G401.6 (cell line): Measurements from ENCODE around the gene SLC25A25.
A peak's percentile ranks its signal among the peaks of the same experiment; 100 is the strongest.
"Not testable (repeated sequence)": the region's sequence is repeated elsewhere in the genome, so short reads cannot be mapped to it uniquely, and the experiment has no call there.

Experiments used
- FAIRE-seq: peaks from 2 replicates; lab custom pipeline; 2012; peaks lifted over from hg19 to GRCh38; lab: Jason Lieb, UNC

Gene SLC25A25

DNA sequence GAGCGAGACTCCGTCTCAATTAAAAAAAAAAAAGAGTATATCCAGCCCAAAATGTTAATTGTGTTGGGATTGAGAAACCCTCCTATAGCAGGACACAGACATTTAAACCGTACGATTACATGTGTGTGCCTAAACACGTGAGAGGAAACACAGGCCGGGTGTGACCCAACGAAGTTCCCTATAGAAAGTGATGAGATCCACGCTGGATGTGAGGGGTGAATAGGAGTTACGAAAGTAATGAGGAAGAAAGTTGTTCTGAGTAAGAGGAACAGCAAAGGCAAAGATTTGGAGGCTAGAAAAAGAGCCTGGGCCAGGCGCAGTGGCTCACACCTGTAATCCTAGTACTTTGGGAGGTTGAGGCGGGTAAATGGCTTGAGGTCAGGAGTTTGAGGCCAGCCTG is 14.5 kb upstream of the SLC25A25 start:
- no peak for FAIRE-seq

DNA sequence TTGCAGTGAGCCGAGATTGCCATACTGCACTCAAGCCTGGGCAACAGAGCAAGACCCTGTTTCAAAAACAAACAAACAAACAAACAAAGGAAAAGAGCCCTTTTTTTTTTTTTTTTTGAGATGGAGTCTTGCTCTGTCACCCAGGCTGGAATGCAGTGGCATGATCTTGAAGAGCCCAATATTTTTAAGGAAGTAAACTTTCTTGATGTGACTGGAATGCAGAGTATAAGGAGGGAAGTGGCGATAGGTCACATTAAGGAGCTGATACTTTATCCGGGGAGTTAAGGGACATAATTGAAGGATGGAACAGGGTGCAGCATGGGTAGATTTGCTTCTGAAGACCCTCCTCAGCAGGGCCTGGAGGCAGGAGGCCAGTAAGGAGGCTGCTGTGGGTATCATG is 13.9 kb upstream of the SLC25A25 start:
- FAIRE-seq: no peak

DNA sequence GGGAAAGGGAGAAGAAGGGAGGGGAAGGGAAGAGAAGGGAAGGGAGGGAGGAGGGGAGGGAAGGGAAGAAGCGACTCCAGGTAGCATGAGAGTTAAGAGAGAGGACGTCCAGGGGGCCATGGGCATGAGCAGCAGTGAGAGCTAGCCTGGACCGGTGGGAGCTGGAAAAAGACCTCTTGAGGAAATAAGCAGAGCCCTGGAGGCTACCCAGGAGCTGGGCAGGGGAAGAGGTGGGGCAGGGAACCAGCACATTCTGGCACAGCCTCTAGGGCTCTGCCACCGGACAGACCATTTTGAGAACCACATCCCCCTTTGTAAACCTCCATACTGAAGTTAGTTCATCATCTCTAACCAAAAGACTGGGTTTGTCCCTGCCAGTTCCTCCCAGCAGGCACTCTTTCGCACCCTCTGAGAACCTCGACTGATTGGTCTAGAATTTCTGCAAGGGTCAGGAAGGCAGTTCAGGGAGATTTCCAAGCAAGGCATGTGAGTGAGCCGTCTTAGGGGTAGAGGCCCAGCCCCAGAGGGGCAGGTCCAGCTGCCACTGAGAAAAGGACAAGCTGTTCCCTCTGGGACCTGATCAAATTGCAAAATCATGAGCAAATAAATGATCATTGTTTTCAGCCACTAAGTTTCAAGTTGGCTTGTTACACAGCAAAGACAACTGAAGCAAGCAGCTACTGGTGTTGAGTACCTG is 12.5 kb upstream of the SLC25A25 start:
- FAIRE-seq: no peak

DNA sequence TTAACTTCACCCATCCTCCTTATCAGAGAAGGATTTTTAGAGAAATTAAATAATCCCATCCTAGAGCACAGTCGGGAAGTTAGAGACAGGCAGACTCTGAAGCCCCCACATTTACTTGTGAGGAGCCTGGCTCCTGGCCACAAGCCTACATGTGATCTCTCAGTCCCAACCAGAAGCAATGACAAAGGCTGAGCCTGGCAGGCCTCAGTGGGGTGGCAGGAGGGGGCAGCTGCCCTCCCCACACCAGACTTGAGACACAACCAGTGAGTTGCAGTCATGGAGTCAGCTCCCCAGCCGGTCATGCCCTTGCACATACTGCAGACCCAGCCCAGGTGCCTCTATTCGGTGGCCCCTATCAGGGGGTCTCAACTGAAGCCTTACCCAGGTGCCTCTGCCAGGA is 11.9 kb upstream of the SLC25A25 start:
- FAIRE-seq: no peak

DNA sequence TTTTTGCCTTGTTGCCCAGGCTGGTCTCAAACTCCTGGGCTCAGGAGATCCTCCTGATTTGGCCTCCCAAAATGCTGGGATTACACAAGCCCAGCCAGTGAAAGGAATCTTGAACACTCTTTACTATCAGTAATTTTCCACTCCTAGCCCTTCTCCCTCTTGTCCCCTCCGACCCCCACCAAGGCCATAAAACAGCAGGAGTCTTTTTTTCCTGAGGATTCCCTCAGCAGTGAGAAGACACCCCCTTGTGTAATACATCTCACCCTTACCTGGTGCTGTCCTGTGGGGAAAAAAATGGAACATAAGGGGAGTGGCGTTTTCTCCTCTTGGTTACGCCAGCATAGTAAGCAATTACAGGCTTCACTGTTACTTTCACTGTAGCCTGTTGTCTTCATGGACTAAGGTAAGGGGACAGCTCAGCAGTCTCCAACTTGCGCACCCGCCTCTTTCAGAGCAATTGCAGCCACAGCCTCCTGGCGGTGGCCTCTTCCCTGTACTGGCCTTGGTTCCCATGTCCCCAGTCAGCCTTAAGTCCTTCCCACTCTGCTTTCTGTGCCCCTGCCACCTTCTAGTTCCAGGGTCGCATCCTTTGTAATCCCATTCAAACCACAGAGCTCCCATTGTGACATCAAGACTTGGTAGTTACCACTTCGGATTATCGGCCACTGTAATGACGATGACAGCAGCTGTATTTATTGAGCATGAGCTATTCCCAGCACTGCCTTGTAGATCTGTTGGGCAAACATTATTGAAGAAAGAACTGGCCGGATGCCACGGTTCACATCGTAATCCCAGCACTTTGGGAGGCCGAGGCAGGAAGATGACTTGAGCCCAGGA is 10.9 kb upstream of the SLC25A25 start:
- FAIRE-seq: no peak

DNA sequence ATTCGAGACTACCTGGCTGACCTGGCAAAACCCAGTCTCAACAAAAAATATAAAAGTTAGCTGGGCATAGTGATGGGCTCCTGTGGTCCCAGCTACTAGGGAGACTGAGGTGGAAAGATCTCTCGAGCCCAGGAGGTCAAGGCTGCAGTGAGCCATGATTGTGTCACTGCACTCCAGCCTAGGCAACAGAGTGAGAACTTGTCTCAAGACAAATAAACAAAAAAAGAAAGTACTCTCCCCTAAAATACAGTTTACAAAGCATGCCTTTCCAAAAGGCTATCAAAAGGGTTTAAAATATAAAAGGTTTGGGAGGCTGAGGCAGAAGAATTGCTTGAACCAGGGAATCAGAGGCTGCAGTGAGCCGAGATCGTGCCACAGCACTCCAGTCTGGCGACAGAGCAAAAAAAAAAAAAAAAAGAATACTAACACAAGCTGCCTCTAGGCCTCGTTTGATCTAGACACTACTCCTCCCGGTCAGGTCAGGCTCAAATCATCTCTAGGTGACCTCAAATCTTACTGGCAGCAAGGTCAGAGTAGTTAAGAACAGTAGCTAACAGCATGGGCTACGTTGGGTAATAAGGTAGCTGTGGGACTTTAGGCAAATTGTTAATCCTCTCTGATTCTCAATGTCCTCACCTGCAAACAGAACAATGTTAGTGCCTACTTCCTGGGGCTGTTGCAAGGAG is 10.2 kb upstream of the SLC25A25 start:
- FAIRE-seq: no peak

DNA sequence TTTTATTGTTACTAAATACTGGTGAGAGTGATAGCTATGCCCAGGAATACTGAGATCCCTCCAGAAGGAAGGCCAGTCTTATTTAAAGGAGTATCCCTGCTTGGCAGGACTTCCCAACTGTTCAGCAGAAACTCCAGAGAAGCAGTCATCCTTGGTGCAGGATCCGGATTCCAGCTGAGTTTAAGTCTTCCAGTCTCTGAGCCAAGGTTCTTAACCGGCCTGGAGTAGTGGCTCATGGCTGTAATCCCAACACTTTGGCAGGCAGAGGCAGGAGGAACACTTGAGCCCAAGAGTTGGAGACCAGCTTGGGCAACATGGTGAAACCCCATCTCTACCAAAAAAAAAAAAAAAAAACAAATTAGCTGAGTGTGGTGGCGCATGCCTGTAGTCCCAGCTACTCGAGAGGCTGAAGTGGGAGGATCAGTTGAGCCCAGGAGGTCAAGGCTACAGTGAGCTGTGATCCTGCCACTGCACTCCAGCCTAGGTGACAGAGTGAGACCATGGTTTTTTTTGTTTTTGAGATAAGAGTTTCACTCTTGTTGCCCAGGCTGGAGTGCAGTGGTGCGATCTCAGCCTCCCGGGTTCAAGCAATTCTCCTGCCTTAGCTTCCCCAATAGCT is 8.6 kb upstream of the SLC25A25 start:
- no peak for FAIRE-seq

DNA sequence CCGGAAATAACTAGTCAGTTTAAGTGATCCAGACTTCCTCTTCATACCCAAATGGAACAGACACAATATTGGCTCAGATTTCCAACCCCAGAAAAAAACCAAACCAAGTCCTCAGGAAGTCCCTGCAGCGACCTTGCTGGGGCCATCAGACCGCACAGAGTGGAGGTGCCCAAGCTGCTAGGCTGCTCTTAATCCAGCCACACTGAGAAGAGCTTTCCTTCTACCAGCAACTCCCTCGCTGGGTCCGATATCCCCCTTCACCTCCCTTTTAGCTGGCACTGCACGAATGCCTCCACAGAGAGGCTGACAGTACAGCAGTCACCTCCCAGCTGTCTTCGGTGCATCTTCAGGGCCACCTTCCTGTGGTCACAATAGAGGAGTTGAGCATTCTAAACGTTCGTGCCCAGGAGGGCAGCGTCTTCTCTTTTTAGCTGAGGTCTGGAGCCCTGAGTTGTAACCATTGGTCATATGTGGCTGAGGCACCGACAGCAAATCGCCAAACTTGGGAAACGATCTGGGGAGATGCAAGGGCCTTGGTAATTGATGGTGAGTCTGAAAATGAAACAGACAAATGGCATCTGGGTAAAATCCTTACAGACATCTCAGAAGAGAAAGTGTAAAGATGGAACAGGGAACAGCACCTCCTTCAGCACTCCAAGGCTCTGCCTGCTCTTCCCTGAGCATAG is 6.6 kb upstream of the SLC25A25 start:
- no peak for FAIRE-seq

DNA sequence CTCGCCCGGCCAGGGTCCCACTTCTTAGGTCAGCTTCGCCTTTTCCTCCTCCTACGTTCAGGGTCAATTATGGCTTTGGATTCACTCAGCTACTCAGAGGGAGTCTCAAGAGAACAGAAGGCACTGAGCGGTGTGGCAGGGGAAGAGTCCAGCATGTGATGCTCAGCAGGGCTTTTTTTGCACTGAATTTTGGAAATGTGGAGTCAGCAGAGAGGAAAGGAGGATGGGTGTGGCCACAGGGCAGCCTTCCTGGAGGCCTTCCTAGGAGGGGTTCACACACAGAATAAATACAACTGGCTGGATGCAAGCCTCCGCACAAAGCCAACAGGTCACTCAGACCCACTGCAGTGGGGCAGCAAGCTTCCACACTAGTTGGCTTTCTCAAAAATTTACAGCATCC is 5.8 kb upstream of the SLC25A25 start:
- no peak for FAIRE-seq

DNA sequence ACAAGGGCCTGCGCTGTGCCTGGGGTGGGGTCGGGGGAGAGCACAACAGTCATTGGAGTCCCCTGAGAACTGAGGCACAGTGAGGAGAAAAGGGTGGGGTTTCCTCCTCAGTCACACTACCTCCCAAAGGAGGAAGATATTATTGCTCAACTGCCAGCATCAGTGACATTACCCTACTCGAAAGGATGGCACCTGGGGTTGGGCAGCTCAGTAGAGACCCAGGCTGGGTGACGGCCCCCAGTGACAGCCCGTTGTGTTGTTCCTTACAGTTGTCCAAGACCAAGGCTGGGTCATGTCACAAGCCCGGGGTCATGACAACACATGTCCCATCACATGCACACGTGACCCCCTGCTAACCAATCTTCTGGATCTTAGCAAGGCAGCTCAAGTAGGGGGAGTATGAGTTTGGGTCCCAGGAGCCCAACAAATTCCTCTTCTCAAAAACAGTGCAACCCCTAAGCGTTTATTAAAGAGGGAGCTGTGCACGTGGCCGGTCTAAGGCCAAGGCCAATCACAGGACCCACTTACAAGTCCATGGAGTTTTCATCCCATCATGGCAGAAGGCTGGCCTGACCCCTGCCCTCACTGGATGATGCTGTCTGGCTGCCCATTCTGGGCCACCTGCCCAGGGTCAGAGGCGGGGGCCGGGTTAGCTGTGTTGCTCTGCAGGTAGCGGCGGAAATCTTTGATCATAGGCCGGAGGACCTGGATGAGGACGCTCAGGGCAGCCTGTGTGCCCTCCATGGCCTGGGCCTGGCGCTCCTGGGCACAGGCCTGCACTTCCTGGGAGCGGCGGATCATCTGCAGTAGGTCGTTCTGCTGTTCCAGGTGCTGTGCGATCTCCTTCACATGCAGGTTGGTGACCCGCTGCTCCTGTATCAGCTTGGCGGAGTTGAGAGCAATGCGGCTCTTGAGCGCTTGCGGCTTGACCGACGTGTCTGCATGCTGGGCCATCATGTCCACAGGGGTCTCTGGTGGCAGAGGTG is 4.9 kb upstream of the SLC25A25 start:
- no peak for FAIRE-seq

DNA sequence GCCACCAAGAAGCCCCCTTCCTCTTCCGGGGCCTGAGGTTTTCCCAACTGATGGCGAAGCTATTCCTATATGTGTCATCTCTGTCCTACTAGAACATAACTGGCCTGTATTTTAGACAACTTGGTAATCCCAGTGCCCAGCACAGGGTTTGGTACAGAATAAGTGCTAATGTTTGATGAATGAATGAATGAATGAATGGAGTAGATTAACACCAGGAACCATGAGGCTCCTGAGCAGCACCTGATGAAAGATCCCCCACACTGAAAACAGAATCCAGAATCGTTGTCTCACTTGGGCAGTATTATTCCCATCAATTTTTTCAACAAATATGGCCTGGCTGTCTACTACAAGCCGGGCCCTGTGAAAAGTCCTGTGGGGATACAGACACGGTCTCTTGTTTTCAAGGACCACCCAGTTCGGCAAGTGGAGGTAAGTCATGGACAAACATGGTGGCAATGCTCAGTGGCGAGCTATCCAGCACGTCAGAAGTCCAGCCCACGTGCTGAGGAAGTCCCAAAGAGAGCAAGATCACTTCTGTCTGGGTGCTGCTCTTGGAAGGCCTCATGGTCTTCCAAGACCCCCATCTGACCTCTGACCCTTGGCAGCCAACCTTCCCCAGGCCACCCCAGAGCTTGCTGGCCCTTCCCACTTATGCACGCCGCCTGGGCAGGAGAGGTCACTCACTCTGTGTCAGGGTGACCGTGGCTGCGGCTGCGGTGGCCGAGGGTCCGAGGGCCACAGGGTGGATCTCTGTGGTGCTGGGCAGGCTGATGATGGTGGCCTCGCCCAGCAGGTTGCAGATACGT is 1.9 kb upstream of the SLC25A25 start:
- no peak for FAIRE-seq

DNA sequence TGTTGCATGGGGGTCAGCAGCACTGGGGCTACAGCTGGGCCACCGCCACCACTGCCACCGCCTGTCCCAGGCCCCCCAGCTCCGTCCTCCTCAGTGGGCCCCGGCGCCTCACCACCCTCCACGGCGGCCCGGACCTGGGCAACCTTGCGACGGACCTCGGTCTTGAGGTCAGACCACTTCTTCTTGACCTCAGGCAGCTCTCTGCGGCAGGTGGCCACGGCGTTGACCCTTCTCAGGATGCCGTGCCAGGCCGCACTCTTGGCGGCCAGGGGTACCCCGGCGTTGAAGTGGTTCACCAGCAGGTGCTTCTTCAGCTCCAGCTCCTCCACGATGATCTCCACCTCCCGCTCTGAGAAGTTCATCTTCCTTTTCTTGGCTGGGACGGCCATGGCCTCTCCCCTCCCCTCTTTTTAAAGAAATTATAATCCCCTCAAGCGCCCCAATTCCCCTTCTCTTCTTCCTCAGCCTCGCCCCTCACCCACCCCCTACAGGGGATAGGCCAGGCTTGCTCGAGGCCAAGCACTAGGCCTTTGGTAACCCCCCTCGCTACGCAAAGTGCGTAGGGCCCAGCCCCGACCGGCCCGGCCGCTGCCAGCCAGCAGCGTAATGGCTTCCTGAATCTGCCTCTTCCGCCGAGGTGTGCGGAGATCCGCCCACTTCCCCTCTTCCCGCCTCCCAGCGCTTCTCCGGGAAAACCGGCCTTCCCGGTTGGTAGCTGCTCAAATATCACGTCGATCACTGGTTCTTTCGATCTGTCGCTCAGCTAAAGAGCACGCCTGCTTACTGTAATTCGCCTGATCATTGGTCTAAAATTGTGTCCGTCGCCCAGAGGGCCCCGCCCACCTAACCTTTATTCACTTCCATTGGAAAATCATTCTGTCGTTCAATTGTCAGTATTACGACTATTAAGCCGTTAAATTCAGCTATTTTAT is 1.1 kb upstream of the SLC25A25 start, which contains the start of gene NAIF1:
Gene NAIF1 (minus strand): TSS at position 608 of the 932 bp plus-strand sequence. CDS start 219 bp downstream, at position 389.
- FAIRE-seq: peak; percentile 98

DNA sequence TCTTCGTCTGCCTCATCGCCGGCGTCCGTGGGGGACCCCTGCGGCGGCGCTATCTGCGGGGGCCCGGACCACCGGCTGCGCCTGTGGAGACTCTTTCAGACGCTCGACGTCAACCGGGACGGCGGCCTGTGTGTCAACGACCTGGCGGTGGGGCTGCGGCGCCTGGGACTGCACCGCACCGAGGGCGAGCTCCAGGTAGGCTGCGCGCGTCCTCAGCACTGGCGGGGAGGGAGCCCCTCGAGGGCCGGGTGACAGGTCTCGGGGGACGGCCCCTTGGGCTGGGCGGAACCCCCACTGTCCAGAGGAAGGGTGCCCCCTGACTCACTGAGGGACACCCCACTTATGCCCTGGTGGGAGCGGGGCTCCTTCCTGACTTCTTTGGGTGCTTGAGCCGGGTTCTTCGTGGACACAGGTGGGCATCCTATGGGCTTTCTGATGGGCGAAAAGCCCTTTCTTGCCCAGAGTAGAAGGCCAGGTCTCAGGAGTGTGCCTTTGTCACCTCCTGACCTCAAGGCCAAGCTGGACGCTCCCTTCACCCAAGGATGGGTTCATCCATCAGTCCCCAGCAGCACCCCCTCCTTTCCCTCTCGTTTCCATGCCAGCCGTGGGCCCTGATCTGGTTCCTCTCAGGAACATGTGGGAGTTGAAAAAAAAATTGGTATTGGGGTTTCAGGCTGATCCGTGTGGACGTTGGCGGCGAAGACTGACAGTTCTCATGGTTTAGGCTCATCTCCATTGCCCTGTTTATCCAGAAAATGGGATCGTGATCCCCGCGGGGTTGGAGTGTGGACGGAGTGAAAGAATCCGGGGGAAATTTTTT is 564 bp downstream of the SLC25A25 start:
- FAIRE-seq: no peak

DNA sequence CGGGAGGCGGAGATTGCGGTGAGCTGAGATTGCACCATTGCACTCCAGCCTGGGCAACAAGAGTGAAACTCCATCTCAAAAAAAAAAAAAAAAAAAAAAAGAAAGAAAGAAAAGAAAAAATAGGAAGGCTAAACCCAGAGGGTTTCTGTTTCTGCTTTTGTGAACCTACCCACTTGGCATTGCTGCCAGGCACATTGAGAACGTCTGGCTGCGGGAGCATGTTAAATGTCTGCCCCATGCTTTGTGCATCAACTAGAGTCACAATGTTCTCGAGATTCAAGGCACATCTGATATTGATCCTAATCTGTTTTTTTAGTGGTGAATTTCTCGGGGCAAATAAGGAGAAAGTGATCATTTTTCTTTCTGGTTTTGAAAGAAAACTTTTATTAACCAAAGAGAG is 2.8 kb downstream of the SLC25A25 start:
- FAIRE-seq: no peak

DNA sequence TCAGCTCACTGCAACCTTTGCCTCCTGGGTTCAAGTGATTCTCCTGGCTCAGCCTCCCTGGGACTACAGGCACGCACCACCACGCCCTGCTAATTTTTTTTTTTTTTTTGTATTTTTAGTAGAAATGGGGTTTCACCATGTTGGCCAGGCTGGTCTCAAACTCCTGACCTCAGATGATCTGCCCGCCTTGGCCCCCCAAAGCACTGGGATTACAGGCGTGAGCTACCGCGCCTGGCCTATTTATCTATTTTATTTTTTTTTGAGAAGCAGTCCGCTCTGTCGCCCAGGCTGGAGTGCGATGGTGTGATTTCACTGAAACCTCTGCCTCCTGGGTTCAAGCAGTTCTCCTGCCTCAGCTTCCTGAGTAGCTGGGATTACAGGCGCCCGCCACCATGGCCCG is 3.4 kb downstream of the SLC25A25 start:
- FAIRE-seq: not testable (repeated sequence)

DNA sequence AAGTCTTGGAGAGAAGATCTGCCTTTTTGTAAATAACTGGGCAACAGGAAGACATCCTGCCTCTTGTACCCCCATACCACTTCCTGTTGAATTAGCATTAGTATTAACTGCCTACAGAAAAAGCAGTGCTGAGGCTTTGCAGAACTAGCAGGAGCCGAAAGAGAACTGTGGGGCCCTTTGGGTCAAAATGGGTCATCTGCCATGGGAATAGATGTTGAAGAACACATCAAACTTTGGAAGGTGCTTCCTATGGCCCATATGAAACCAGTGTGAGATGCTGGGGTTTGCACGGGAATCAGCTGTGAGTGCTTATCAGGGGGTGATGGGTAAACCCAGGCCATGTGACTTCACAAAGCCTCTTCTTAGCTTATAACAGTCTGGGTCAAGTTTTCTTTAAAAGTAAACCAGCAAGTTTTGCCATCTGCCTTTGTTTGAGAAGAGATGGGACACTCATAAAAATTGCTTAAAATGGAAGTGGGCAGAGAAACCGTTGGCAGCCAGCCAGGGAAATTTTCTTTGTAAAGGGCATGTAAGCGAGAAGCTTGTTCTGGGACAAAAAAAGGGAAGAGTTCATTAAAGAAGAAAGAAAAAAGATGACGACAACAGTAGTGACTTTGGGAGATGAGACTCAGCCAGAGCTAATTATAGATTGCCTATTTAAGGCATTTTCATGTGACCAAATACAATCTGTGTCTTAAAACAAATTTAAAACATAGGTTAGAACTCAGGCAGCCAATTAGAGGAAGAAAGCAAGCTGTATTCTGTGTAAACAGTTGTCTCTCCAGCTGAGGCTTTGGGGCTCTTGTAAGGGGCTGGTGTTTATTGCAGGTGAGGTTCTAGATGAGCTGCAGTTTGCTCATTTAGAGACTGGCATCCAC is 4.4 kb downstream of the SLC25A25 start:
- FAIRE-seq: no peak
